ENCODE data around the gene COL4A6. TPM values are rescaled to one million over a fixed set of nuclear protein-coding genes. Genes with fewer than 3 reads are reported as not detected.

Gene COL4A6
- total RNA-seq, 1 donor, result not detected

DNA sequence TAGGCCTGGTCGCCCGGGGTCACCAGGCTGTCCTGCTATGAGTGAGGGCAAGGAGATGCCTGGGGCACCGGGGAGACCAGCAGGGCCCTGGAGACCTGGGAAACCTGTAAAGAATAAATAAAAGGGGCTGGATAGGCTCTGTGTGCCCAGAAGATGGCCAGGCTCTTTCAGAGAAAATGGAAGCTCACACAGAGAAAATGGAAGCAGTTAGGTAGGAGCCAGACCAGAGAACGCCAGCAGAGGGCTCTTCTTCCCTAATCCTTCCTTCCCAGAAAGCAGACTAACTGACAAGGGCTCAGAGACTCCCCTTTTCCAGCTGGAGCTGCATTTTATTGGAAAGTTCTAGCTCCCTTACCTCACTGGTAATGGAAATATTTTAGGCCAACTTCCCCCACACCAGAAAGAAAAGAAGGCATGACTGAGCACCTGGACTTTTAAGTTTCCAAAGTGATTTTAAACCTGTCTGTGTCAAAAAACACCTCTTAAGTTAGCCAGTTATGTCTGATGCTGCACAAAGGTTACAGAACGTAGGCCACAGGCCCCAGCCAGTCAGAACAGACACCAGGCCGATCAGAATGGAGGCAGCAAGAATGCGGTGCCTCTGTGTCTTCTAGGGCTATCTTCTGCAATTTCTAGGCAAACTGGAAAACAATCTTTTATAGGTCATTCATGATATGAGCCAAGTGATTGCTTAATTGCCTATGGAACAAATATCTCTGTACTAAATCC lies 272.7 kb downstream of the COL4A6 start:
- no peak for DNase-seq (ENCODE audit: low read depth in 2 of 3, low spot score in 2 of 3)

DNA sequence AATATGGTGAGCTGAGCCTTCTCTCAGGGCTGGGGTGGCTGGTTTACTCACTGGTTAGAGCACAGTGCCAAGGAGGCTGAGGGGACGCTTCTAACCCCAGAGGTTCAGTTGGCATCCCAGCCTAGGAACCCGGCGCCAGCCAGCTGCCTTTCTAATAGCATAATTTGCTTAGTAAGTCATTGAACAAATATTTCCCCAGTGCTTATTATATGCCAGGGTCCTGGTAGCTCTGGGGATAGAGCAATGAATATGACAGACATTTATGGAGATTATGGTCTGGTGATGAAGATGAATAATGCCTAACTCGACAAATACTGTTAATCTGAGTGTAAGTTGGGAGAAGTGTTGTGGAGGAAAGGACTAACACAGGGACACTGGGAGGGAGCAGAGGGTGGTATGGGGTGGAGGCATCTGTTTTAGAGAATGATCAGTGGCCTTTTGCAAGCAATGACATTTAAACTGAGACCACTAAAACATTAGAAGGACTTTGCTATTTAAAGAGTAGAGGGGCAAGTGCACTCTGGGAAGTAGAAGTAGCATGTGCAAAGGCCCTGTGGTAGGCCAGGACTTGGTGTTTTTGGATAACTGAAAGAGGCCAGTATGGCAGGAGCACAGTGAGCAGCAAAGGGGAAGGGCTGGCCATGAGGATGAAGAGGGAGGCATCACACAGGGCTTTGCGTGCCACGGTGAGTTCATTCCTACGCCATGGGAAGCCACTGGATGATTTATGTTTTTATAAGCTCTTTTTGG lies 274.7 kb downstream of the COL4A6 start:
- no peak for DNase-seq (ENCODE audit: low read depth in 2 of 3, low spot score in 2 of 3)

DNA sequence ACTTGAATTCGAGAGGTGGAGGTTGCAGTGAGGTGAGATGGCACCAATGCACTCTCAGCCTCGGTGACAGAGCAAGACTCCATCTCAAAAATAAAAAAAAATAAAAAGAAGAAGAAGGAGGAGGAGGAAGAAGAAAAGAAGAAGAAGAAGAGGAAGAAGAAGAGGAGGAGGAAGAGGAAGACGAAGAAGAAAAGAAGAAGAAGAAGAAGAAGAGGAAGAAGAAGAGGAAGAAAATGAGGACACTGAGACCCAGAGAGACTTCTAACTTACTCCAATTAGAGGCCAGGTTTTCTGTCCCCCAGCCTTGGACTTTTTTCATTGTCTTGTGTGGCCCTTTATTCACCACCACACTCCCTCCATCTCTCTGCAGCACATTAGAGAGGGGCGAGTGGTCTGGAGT lies 276.0 kb downstream of the COL4A6 start:
- DNase-seq (ENCODE audit: low read depth in 2 of 3, low spot score in 2 of 3), result no peak

DNA sequence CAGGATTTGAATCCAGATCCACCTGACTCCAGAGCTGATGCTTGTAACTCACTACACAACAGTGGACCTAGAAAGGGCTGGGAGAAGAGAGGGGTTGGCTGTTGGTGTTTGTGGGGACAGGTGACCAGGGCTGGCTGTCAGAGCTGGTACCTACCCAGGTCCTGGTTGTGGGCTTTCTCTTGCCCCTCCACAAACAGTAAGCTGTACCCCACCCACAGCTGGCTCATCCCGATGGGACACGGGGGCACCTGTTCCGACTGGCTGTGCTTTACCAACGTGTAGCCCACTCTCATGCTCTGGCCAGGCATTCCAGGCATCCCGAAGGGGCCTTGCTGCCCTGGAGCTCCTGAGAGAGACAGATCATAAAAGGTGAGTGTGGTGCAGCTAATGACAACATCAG lies 277.9 kb downstream of the COL4A6 start:
- DNase-seq (ENCODE audit: low read depth in 2 of 3, low spot score in 2 of 3), result no peak

DNA sequence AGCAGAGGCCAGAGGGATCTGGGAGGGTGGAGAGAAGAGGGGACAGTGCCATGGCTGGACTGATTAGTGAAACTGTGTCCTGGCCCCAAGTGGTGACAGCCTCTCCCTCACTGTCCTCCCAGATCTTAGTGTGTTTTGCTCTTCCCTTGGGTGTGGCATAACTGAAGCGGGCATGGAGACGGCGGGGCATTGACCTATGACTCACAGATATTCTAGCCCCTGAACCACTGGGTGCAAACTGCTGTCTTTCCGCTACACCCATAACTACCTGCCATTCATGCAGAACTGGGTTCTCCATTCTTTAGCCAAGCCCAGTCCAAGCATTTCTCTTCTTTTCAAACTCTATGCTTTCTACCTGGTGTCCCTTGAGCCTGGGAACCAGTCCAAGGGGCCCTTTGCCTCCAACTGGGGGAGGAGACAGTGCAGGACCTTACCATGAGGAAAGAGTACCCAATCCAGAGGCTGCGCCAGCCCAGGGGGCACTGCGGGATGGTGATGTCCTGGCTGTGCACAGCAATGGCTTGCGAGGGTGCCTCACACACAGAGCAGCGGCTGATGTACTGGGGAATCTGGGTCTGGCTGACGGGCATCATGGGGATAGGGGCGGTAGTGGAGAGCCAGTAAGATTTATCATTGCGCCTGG lies 279.1 kb downstream of the COL4A6 start:
- no peak for DNase-seq (ENCODE audit: low read depth in 2 of 3, low spot score in 2 of 3)

DNA sequence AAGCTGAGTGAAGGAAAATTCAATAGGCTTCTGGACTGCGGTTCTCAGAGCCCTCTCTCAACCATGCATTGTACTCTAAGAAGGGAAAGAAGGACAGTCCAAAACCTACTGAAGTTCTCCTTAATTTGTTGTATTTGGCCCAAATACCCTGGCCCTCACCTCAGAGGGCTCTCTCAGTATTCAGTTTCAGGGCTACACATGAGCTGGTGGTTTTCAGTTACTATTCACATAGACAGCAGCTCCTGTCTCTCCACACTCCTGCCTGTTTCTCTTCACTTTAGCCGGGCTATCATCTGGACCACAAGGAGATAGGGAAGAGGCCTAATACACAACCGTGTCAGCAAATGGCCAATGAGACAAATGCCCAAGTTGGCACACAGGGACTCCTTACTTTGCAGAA lies 280.6 kb downstream of the COL4A6 start:
- DNase-seq (ENCODE audit: low read depth in 2 of 3, low spot score in 2 of 3), result no peak

DNA sequence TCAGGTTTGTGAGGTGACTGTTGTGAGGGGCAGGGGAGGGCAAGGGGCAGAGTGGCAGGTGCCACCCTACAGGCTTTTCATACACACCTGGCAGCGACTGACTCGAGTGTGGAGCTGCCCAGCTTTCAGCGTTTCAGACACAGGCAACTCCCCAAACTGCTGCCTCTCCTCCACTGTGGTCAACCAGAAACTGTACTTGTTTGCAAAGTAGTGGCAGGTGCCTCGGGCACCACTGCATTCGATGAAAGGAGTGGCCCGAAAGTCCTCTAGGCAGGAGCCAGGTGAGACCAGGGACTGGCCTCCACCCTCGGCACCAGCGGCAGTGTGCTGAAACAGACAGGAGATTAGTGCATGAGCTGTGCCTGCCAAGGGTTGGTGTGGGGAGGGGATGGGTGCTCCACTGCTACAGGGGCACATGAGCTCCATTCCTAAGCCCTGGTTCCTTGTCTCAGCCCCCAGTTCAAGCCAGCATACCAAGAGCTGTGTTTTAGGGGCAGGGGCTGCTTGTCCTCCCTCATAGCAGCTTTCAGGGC lies 281.2 kb downstream of the COL4A6 start:
- DNase-seq (ENCODE audit: low read depth in 2 of 3, low spot score in 2 of 3), result no peak

DNA sequence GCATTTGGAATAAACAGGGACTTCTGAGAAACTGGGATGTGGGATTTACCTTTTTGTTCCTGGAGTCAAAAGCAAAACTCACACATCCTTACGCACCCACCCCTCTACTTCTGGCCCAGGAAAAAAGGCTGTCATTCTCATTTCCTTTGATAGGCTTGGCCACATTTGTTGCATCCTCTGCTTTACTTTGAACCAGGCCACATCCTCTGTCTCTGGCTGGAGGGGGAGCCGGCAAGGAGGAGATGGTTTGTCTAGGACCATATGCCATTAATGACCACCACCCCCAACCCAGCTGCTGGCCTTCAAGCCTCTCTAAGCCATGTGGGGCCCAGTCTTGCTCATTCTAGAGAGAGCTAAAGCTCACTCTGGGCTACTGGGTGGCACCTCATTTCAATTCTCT lies 282.1 kb downstream of the COL4A6 start:
- no peak for DNase-seq (ENCODE audit: low read depth in 2 of 3, low spot score in 2 of 3)

DNA sequence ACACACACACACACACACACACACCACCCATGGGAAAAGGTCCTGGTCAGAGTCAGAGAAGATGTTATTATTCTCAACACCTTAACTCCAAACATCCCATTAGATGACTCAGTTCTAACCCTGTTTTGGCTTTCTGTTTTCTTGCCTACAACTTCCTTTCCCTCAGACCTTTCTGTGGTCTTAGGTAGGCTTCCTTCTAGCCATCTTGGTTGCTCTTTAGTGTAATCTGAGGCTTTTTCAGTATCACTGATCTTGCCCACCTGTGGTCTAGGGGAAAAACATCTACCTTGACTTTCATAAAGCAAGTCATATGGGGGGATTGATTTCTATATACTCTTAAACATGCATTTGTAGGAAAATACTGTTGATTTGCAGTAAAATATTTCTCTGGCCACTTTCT lies 289.7 kb downstream of the COL4A6 start:
- DNase-seq (ENCODE audit: low read depth in 2 of 3, low spot score in 2 of 3), result no peak

DNA sequence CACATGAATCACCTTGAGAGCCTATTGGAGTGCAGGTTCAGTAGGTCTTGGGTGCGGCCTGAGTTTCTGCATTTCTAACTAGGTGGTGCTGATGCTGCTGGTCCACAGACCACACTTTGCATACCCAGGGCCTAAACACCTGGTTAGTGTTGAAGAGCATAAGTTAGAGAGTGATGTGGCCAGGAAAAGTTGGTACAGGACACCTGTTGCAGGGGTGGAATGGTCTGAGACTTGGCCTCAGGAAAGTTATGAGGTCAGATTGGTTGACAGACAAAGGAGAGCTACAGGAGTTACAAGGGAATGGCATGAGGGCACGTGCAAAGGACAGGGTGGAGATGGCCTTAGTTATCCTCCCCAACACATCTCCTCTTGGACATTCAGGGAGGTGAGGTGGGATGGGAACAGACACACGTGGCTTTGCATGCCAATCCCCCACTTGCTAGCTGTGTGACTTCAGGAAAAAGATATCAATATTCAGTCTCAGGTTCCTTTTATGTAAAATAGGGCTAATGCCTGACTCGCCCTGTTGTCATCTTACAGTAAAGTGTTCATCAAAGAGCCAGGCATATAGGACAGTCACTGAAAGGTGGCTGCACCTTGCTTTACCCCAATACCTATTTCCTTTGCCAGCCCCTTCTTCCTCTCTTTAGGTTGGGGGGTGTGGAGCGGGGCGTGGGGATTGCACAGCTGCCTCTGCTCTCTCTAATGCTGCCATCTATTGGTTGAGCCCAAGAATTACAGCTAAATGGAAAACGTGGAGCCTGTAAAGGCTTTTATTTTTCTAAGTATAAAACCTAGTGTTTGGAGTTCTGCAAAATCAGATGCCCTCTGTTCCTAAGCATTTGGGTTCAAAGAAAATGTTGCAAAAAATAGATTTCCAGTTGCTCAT lies 299.2 kb downstream of the COL4A6 start:
- DNase-seq (ENCODE audit: low read depth in 2 of 3, low spot score in 2 of 3), result peak in 2 of 3 donors; percentile 0 to 3

DNA sequence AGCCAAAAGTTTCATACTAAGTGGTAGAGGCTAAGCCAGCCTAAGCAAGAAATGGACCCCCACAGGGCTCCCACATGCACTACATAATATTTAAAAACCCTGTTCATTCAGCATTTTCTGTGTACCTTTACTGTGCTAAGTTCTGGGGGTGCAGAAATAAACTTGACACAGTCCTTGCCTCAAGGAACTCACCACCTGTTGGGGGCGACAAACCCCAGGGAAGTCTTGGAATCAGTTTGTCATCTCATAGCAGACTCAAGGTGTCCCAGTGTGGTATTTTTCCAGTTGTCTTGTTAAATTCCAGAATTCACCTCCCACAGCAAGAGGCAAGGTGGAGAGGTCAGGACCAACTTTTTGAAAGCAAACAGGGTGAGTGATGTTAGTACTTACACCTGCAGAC lies 303.5 kb downstream of the COL4A6 start:
- no peak for DNase-seq (ENCODE audit: low read depth in 2 of 3, low spot score in 2 of 3)

DNA sequence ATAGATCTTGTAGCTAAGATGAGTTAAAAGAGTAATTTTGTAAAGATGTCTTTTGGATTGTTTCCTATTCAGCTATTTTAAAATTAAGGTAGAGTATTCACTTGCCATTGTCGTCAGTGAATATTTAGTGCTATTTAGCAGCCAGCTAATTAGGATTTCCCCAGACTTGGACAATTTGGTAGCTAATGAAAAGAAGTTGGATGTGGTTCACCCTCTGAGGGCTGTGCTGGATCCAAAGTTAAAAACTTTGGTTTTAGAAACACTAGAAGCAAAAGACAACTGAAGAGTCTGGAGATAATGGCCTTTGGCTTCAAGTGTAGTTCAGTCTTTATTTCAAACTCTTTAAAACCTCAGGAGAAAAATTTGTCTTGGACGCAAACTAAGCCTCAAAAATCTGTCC lies 305.3 kb downstream of the COL4A6 start:
- DNase-seq (ENCODE audit: low read depth in 2 of 3, low spot score in 2 of 3), result no peak

DNA sequence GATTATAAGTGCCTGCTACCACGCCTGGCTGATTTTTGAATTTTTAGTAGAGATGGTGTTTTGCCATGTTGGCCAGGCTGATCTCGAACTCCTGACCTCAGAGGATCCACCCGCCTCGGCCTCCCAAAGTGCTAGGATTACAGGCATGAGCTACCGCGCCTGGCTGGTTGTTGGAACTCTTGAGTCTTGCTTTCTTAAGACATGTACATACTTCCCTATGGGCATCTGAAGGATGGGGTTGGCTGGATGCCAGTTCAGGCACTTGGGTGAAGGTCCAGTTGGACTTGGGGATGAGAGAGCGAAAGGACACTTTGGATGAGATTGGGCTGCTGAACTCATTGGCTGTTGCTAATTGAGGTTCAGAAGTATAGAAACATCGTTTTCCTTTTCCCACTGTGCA lies 306.2 kb downstream of the COL4A6 start:
- DNase-seq (ENCODE audit: low read depth in 2 of 3, low spot score in 2 of 3), result no peak

DNA sequence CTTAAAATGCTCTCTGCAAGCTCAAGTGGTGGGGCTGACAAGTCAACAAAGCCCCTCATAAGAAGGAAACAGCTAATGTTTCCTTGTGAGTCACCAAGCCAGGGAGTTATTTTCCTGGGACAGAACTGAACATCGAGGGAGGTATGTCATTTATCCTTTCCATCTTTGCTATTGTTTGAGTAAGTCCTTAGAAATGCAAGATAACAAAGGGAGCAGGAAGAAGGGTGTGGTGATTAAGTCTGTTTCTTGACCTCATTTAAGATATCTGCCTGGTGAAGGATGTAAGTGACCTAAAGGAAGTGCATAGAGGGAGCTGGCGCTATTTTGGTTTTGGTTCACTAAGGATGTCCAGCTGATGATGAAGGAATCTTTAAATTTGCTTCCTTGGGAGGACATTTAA lies 306.8 kb downstream of the COL4A6 start:
- no peak for DNase-seq (ENCODE audit: low read depth in 2 of 3, low spot score in 2 of 3)

DNA sequence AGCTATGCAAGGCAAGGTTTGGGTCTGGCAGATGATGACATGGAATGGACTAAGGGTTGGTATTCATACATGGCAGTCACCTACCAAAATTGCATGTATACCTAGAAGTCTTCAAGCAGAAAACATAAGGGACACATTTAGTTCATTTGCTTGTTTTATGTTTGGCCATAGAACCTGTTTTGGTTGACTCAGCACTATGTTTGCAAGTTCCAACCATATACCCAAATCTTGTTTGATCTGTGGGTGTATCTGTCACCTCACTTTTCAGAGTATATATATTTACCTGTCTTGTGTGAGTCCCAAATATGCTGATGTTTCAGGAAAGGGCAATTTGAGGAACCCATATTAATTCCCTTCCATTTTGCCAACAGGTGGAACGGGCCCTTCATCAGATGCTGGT lies 307.3 kb downstream of the COL4A6 start:
- DNase-seq (ENCODE audit: low read depth in 2 of 3, low spot score in 2 of 3), result no peak

DNA sequence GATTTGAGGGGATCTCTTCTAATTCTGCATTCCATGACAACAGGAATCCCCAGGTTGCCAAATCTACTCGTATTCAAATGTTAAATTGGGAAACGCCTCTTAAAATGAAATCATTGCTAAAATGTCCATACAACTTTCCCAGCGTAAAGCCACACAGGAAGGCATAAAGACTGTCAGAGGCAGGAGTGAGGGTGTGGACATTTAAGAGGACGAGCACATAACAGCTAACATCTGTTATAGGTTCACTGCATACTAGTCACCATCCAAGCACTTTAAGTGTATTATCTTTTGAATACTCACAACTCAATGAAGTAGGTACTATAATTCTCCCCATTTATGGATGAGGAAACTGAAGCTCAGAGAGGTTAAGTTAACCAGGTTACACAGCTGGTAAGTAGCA lies 311.1 kb downstream of the COL4A6 start:
- no peak for DNase-seq (ENCODE audit: low read depth in 2 of 3, low spot score in 2 of 3)

DNA sequence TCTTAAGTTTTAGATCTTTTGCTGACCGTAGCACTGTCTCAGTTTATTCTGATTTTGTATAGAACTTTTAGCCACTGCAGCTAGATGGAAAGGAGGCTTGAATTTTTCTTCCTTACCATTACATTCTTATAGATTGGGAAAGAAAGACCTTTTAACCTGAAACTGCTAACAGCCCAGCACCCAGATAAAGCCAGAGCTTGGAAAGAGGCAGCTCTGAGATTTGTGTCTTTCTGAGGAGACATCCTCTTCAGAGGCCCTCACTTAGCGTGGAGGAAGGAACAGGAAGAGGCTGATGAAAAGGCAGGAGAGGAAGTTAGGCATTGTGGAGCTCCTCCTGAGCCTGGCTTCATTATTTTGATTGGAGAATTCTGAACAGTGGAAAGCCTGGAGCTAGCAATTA lies 311.6 kb downstream of the COL4A6 start:
- DNase-seq (ENCODE audit: low read depth in 2 of 3, low spot score in 2 of 3), result no peak

DNA sequence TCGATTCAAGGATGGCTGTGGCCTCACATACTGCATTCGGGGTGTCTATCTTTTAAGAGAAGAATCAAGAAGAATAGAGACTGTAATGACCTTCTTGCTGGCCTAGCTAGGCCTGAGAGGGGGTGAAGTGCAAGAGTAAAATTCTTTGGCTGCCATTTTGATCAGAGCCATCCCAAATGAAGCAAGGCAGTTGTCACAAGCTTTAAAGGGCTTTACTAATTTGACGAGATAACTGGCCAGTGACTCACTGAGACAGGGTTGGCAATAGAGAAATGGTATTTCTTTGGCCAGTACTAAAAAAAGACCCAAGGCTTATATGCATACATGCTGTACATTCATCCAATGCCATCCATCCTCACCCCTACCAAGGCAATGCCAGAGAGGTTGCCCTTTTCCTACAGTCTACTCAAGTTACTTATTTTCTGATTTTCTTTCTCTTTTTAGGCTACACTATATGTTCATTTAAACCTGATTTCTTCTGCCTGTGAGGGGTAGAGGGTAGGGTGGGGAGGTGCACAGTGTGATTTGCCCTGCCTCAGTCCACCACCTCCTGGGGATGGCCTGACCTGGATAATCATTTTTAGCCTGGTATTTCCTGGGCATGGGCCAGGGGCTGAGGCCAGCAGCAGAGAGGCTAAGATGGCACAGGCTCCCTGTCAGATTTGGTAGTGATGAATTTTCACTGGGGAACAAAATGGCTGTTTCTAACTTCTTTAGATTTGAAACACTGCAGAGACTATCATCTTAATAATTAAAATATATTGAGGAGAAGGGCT lies 314.4 kb downstream of the COL4A6 start:
- no peak for DNase-seq (ENCODE audit: low read depth in 2 of 3, low spot score in 2 of 3)

DNA sequence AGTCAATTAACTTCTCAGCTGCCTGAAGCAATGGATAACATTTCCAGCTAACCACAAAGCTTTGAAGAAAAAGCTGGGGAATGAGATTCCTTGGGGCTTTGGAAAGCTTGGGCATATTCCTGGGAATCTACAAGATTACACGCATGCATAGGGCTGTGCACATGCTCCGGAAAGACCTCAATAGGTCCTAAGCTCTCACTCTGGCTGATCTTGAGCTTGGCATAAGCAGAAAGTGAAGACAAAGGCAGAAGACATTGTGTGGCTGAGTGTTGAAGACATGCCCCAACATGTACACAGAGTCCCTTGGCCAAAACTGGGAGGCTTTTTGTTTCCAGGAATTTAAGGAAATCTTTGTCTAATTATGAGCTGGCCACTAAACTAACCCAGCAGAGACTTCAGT lies 315.5 kb downstream of the COL4A6 start:
- no peak for DNase-seq (ENCODE audit: low read depth in 2 of 3, low spot score in 2 of 3)

DNA sequence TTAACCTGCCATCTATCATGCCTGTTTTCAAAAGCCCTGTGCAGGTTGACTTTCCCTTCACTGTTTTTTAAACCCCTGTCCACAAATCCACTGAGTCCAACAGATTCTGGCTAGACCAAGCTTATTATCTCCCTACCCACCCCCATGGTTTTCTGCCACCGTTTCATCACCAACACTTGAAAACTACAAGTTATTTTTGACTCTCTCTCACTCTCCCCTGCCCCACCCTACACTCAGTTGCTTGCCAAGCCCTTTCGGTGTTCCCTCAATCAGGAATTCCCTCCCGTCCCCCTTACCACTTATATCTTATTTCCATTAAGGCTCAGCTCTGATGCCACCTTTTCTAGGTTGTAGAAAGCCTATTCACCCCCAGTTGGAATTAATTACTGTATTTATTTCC lies 316.9 kb downstream of the COL4A6 start:
- no peak for DNase-seq (ENCODE audit: low read depth in 2 of 3, low spot score in 2 of 3)

All from hematopoietic multipotent progenitor cell (in vitro differentiated cells).